Measurements from ENCODE around the gene METTL27. TPM values are rescaled to one million over a fixed set of nuclear protein-coding genes. Genes with fewer than 3 reads are reported as not detected.
"Not testable (repeated sequence)": the region's sequence is repeated elsewhere in the genome, so short reads cannot be mapped to it uniquely, and the experiment has no call there.

METTL27 gene
- polyA plus RNA-seq, 3 donors, result 8.8 to 13.6 (median 13.0) TPM

DNA sequence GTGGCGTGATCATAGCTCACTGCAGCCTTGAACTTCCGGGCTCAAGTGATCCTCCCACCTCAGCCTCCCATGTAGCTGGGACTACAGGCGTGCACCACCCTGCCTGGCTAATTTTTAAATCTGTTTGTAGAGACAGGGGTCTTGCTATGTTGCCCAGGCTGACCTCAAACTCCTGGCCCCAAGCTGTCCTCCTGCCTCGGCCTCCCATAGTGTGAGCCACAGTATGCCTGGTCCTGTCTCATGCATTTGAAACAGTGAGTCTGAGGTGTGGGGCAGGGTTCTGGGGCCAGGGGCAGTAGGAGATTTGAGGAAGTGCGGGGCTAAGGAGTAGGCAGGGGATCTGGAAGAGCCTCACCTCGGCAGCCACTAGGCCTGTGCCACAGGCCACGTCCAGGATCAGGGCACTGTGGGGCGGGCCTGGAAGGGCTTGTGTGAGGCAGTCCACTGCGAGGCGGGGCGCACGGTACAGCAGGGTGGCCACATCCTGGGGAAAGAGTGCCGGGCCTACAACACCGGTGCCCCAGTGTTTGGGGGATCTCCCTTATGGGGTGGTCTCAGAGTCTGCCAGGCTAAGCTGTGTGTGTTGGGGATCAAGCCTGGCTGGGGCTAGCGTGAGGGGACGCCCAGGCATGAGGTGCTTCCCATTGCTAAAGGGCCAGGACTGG is 1.5 kb downstream of the METTL27 start:
- no peak for DNase-seq

- no peak for DNase-seq
Observed at GRCh38 chr7:73839743-73840714, 2.3 kb downstream of the METTL27 start.

GRCh38 chr7:73839290-73839689 is 3.0 kb downstream of the METTL27 start:
- DNase-seq, result no peak

DNA sequence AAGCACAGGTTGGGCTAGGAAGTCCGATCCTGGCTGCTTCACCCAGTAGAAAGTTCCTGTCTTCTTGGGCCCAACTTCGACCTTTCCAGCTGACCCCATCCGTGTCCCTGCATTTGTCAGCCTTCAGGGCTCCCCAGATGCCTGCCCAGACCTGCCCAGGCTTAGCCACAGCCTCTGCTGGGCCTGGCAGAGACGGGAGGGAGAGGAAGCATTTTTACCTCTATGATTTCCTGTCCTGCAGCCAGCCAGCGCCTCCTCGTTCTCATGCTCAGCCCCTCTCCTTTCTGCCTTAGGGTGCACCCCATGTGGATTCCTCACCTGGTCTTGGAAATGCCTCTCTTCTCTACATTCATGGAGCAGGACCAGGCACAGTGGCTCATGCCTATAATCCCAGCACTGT is 3.7 kb downstream of the METTL27 start:
- DNase-seq, result no peak

GRCh38 chr7:73837167-73837566 is 5.1 kb downstream of the METTL27 start:
- not testable (repeated sequence) for DNase-seq

GRCh38 chr7:73834626-73835191 is 7.6 kb downstream of the METTL27 start:
- DNase-seq, result no peak

DNA sequence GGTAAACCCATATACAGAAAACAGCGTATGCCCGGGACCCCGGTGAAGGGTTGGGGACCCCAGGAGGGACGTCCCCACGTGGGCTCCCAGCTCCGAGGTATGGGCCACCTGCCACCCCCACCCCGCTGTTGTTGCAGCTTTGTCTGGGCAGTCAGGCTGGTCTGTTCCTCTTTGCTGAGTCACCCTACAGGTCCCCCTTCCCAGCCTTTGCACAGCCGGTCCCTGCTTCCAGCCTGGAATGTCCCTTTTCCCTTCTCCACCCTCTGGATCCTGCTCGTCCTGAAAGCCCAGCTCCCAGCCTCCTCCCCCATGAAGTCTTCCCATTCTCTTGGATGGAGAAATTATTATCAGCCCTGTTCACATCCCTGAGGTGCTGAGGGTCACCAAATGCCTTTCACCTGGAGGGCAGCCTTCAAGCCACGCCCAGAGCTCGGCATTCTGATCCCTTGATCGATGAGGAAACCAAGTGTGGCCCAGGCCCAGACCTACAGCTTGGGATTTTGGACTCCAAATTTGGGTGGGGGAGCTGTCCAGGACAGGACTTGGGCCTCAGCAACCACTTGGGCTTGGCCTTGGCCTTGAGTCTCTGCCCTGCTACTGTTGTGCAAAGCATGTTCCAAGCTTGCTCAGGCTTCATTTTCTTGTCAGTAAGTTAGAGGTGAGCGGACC is 8.9 kb downstream of the METTL27 start:
- DNase-seq, result no peak

- no peak for DNase-seq
Observed at GRCh38 chr7:73832806-73833205, 9.5 kb downstream of the METTL27 start.

- DNase-seq, result no peak
Observed at GRCh38 chr7:73831834-73832651, 10.3 kb downstream of the METTL27 start.

- DNase-seq, result no peak
Observed at GRCh38 chr7:73831584-73831833, 10.8 kb downstream of the METTL27 start.

- DNase-seq, result peak; percentile 85
Observed at GRCh38 chr7:73830681-73831583, 11.4 kb downstream of the METTL27 start, which contains the start of gene CLDN4. TSS of gene CLDN4 (plus strand) at chr7:73830996. CDS start at chr7:73831202, 206 bp downstream.

GRCh38 chr7:73829921-73830680 is 12.2 kb downstream of the METTL27 start:
- DNase-seq, result no peak

DNA sequence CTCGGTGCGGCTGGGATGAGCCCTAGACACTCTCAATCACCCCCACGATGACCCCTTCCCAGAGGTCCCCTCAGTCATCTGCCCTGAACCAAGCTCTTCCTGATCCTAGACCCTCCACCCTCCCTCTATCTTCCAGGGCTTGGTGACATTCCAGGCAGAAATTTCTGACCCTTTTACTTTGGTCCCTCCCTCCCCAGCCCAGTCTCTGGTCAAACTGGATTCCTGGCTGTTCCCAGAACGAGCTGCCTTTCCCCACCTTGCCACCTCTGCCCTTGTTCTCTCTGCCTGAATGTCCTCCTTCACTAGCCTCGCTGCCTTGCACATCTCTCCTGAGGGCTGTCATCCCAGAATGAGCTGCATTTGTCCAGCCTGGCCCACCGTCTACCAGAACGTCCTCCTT is 12.8 kb downstream of the METTL27 start:
- no peak for DNase-seq

- DNase-seq, result no peak
Observed at GRCh38 chr7:73828972-73829371, 13.3 kb downstream of the METTL27 start.

- no peak for DNase-seq
Observed at GRCh38 chr7:73828107-73828803, 14.1 kb downstream of the METTL27 start.

DNA sequence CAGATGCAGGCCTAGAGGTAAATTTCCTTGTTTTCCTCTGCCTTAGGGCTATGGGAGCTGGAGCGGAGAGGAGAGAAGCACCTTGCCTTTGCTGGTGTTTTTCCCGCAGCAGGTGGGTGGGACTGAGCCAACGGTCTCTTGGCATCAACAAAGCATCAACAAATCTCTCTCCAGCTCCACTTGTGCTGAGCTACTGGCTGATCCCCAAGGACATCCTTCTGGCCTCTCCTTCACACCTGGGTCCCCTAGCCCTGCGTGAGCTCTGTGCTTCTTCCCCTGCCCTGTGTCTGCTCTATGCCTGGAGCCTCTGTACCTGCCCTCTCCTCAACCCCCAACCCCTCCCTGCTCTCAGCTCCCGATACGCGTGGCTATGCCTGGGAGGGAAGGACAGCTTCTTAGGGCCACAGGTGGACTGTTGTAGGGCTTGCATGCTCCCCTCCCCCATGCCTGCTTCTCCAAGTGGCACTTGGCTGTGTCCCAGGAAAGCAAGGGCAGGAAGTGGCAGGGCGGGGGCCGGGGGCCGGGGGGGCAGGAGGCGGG is 14.7 kb downstream of the METTL27 start:
- DNase-seq, result peak; percentile 78

- no peak for DNase-seq
Observed at GRCh38 chr7:73824986-73825385, 17.3 kb downstream of the METTL27 start.

GRCh38 chr7:73823873-73824592 is 18.3 kb downstream of the METTL27 start:
- DNase-seq, result no peak
